Lower lobe of right lung (tissue), 2 donors: ENCODE results near the gene TRMT1. TPM values are rescaled to one million over a fixed set of nuclear protein-coding genes. Genes with fewer than 3 reads are reported as not detected.

ENCODE experiments used
- ATAC-seq, 2 donors: fragments of 200-7000 bp; cut with Tn5 transposase; one replicate each; pipeline ENCODE4 v1.9.1; 2020 to 2022; ENCODE audit warnings: mild to moderate bottlenecking in 2 of 2, moderate library complexity in 2 of 2
- DNase-seq: peaks from one replicate; pipeline ENCODE4 v3.0.0-alpha.2; 2020
- H3K27ac ChIP-seq: fragments of 200-600 bp; one replicate; pipeline ENCODE4 v1.8.0; 2022
- H3K27me3 ChIP-seq: fragments of 200-600 bp; one replicate; pipeline ENCODE4 v1.8.0; 2022; ENCODE audit warnings: low read depth
- H3K36me3 ChIP-seq: fragments of 200-600 bp; one replicate; pipeline ENCODE4 v1.8.0; 2022; ENCODE audit warnings: mild to moderate bottlenecking
- H3K4me1 ChIP-seq: fragments of 200-600 bp; one replicate; pipeline ENCODE4 v1.8.0; 2022
- H3K4me3 ChIP-seq: fragments of 200-600 bp; one replicate; pipeline ENCODE4 v1.8.0; 2022; ENCODE audit warnings: mild to moderate bottlenecking
- H3K9me3 ChIP-seq: fragments of 200-600 bp; one replicate; pipeline ENCODE4 v1.8.0; 2022
- CTCF ChIP-seq: fragments of 200-600 bp; IDR thresholded peaks from one replicate; pipeline ENCODE4 v1.8.0; 2022; ENCODE audit warnings: antibody characterized with exemption, mild to moderate bottlenecking
- intact Hi-C: fragments of 100-400 bp; cut with DNase I; formaldehyde crosslinking; loops from one replicate; pipeline ENCODE4 v1.11.0; 2022
- total RNA-seq: library from RNA; stranded (reverse); fragmentation: NEBNext Ultra II Directional; extraction: Animal tissue kit (Norgen Biotek cat#: 25700); gene quantifications from one replicate; pipeline ENCODE4 v1.2.1, GENCODE V29; 2021
- donor health status: DM: no; HTN: yes; CAD: no; lungs with severe emphysema.

TRMT1 gene
- total RNA-seq, 1 donor from 2014 or later: 29.3 TPM

DNA sequence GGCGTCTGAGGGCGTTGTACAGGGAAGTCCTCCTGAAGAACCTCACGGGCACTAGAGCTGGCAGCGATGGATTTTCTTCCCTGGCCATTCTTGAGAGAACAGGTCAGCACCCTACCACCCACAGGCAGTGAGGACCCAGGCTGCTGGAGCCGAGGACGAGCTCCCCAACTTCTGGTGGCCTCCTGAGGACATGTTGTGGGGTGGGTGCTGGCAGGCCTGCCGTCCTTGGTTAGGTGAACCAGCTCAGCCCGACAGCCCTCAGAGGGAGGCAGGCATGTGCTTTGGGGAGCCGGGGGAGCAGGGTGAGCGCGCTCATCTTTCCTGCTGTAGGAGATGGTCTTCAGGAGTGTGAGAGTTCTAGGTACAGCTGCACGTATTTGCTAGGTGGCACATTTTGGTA is 29.2 kb downstream of the TRMT1 start:
- ATAC-seq: no peak
- intact Hi-C loops: no loop called here
- Histone ChIP-seq H3K27ac (no peak overlapping the region), H3K9me3 (no peaks in the 10 kb centered on the region), H3K4me1 (peaks cover 38% of the 10 kb centered on the region), H3K27me3 (no peaks in the 10 kb centered on the region), H3K4me3 (no peak overlapping the region), H3K36me3 (peaks cover 57% of the 10 kb centered on the region)
- DNase-seq: no peak
- no peak for TF ChIP-seq CTCF

DNA sequence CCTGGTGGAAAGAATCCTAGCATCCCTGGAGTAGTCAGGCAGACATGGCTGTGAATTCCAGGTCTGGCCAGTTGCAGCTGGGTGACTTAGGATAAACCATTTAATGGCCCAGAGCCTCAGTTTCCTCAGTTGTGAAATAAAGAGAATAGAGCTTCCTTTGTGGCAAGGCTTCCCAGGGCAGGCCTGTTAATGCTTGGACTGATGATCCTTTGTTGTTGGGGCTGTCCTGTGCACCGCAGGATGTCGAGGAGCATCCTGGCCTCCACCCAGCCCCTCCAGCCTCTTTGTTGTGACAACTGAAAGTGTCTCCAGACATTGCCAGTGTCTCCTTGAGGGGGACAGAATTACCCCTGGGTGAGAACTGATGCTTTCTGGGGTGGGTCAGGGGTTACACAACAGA is 30.2 kb downstream of the TRMT1 start:
- H3K36me3 ChIP-seq: peaks cover 61% of the 10 kb centered on the region
- peak overlapping the region; percentile 60 for H3K27ac ChIP-seq
- intact Hi-C loops: no loop called here
- H3K9me3 ChIP-seq: no peaks in the 10 kb centered on the region
- no peak for ATAC-seq
- DNase-seq: no peak
- peaks cover 38% of the 10 kb centered on the region for H3K4me1 ChIP-seq
- H3K4me3 ChIP-seq: no peak overlapping the region
- no peak for TF ChIP-seq CTCF
- no peaks in the 10 kb centered on the region for H3K27me3 ChIP-seq

GRCh38 chr19:13085666-13086065 is 30.9 kb downstream of the TRMT1 start:
- H3K9me3 ChIP-seq: no peaks in the 10 kb centered on the region
- H3K36me3 ChIP-seq: peaks cover 57% of the 10 kb centered on the region
- intact Hi-C loops: no loop called here
- no peak overlapping the region for H3K4me3 ChIP-seq
- DNase-seq: peak; percentile 66
- no peaks in the 10 kb centered on the region for H3K27me3 ChIP-seq
- peaks cover 33% of the 10 kb centered on the region for H3K4me1 ChIP-seq
- peak; percentile 80 to 88 for ATAC-seq
- no peak for TF ChIP-seq CTCF
- H3K27ac ChIP-seq: peak overlapping the region; percentile 60

GRCh38 chr19:13083627-13084026 is 32.9 kb downstream of the TRMT1 start:
- Histone ChIP-seq H3K27ac (no peak overlapping the region), H3K36me3 (peaks cover 52% of the 10 kb centered on the region), H3K4me1 (peaks cover 43% of the 10 kb centered on the region), H3K9me3 (no peaks in the 10 kb centered on the region), H3K27me3 (no peaks in the 10 kb centered on the region), H3K4me3 (no peak overlapping the region)
- ATAC-seq: no peak
- intact Hi-C loops: no loop called here
- TF ChIP-seq CTCF: no peak
- no peak for DNase-seq

DNA sequence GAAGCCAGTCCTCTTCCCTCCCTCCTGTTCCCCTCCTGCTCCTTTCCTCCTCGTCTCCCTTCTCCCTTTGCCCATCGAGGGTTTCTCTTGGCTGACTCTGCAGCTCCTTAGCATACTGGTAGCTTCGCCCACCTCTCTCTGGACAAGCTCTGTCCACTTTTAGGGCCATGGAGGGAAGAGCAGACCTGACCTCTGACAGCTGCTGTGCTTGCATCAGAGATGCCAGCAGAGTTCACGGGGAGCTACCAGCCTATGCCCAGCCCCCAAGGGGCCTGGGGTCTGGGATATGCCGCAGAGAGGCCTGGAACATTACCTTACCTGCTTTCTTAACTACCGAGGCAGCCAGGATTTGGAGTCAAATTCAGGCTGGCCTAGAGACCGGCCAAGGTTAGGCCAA is 33.5 kb downstream of the TRMT1 start:
- no peak for ATAC-seq
- intact Hi-C loops: no loop called here
- no peak for DNase-seq
- Histone ChIP-seq H3K27me3 (no peaks in the 10 kb centered on the region), H3K9me3 (no peaks in the 10 kb centered on the region), H3K4me3 (no peak overlapping the region), H3K4me1 (peaks cover 49% of the 10 kb centered on the region), H3K36me3 (peaks cover 51% of the 10 kb centered on the region), H3K27ac (peak overlapping the region; percentile 31)
- no peak for TF ChIP-seq CTCF
